H1 (cell line): ENCODE data around the gene PPP2R5B. TPM values are rescaled to one million over a fixed set of nuclear protein-coding genes. Genes with fewer than 3 reads are reported as not detected.

Experiments
- CTCF ChIA-PET: fragments of 300-600 bp; sonication (Branson Sonifier 250); formaldehyde crosslinking; loops from one replicate; lab custom pipeline; 2021; ENCODE audit not compliant: partially characterized antibody; lab: Charles Lee
- POLR2A ChIA-PET: fragments of 300-600 bp; sonication (Branson Sonifier 250); formaldehyde crosslinking; loops from one replicate; lab custom pipeline; 2021; ENCODE audit warnings: inconsistent platforms; ENCODE audit not compliant: partially characterized antibody; lab: Charles Lee
- DNase-seq, 2 experiments: peaks; one replicate each; pipeline versions ENCODE4 v3.0.0 to v3.0.0-alpha.2; 2010 to 2022; ENCODE audit warnings: low spot score in 2 of 2, low read depth in 1 of 2, mixed read lengths in 1 of 2
- FAIRE-seq: peaks from 2 replicates; lab custom pipeline; 2011; peaks lifted over from hg19 to GRCh38; lab: Jason Lieb, UNC
- H2AFZ ChIP-seq: 2 replicates; pipeline ENCODE4 v1.8.1; 2012; ENCODE audit warnings: low read length, inconsistent platforms
- H2AK5ac ChIP-seq: 2 replicates; pipeline ENCODE4 v1.6.1; 2013; ENCODE audit warnings: low read depth, low read length
- H2BK120ac ChIP-seq: replicated peaks from 2 replicates; pipeline ENCODE3; 2013; ENCODE audit warnings: low read depth, low read length, inconsistent platforms
- H2BK12ac ChIP-seq: 2 replicates; pipeline ENCODE4 v1.6.1; 2013; ENCODE audit warnings: low read depth, low read length
- H2BK15ac ChIP-seq: 2 replicates; pipeline ENCODE4 v1.6.1; 2013; ENCODE audit warnings: low read length
- H2BK20ac ChIP-seq: 2 replicates; pipeline ENCODE4 v1.6.1; 2013; ENCODE audit warnings: low read length
- H2BK5ac ChIP-seq: 2 replicates; pipeline ENCODE4 v1.6.1; 2013; ENCODE audit warnings: low read depth, low read length
- H3K14ac ChIP-seq: 2 replicates; pipeline ENCODE4 v1.6.1; 2013; ENCODE audit warnings: inconsistent platforms; ENCODE audit not compliant: insufficient read length
- H3K18ac ChIP-seq: 2 replicates; pipeline ENCODE4 v1.6.1; 2013; ENCODE audit warnings: low read length; ENCODE audit errors: extremely low read depth
- H3K23ac ChIP-seq: 2 replicates; pipeline ENCODE4 v1.6.1; 2013; ENCODE audit warnings: inconsistent platforms; ENCODE audit not compliant: insufficient read length
- H3K23me2 ChIP-seq: 2 replicates; pipeline ENCODE4 v1.6.1; 2013; ENCODE audit warnings: low read depth, low read length
- H3K27ac ChIP-seq: 2 replicates; pipeline ENCODE4 v1.6.1; 2011; ENCODE audit warnings: low read depth, low read length, inconsistent platforms
- H3K27me3 ChIP-seq, 4 experiments: replicated peaks in 1 of 4; 1 replicate in 1 of 4; 2 replicates in 3 of 4; pipeline versions ENCODE4 v1.6.1 to v1.8.1; 2011 to 2013; ENCODE audit warnings: low read length in 3 of 4, mild to moderate bottlenecking in 3 of 4, inconsistent platforms in 2 of 4, mixed read lengths in 2 of 4, moderate library complexity in 1 of 4; ENCODE audit not compliant: control insufficient read depth in 3 of 4, insufficient read depth in 3 of 4; ENCODE audit errors: extremely low read depth in 1 of 4
- H3K36me3 ChIP-seq, 4 experiments: 2 replicates each; pipeline versions ENCODE4 v1.6.1 to v1.8.1; 2011 to 2013; ENCODE audit warnings: mild to moderate bottlenecking in 4 of 4, low read length in 3 of 4, moderate library complexity in 2 of 4, control low read depth in 1 of 4, inconsistent platforms in 1 of 4; ENCODE audit not compliant: insufficient read depth in 4 of 4, control insufficient read depth in 2 of 4
- H3K4ac ChIP-seq: replicated peaks from 2 replicates; pipeline ENCODE3; 2013; ENCODE audit warnings: low read length, low read depth, mixed read lengths, inconsistent platforms; ENCODE audit not compliant: insufficient read length
- H3K4me1 ChIP-seq, 4 experiments: replicated peaks in 1 of 4; 1 replicate in 1 of 4; 2 replicates in 3 of 4; pipeline versions ENCODE4 v1.6.1 to v1.8.1; 2011 to 2013; ENCODE audit warnings: low read length in 3 of 4, inconsistent platforms in 2 of 4, mixed read lengths in 1 of 4; ENCODE audit not compliant: insufficient read depth in 4 of 4, control insufficient read depth in 3 of 4
- H3K4me2 ChIP-seq, 2 experiments: 2 replicates each; pipeline versions ENCODE4 v1.6.1 to v1.8.1; 2011 to 2013; ENCODE audit warnings: low read depth in 2 of 2, low read length in 2 of 2, control low read depth in 1 of 2, inconsistent platforms in 1 of 2, mild to moderate bottlenecking in 1 of 2; ENCODE audit not compliant: insufficient read depth in 1 of 2
- H3K4me3 ChIP-seq, 4 experiments: fragments of 200-600, 300-600 bp in 1 of 4; sonication (generic), shearing (Covaris generic), sonication (Bioruptor Twin) in 1 of 4; 2 replicates each; pipeline versions ENCODE4 v1.5.1 to v1.8.1; 2011 to 2016; ENCODE audit warnings: low read length in 4 of 4, low read depth in 3 of 4, control low read depth in 2 of 4, inconsistent platforms in 2 of 4, mild to moderate bottlenecking in 2 of 4, mixed read lengths in 1 of 4, moderate library complexity in 1 of 4; ENCODE audit not compliant: insufficient read depth in 2 of 4; ENCODE audit errors: extremely low read depth in 1 of 4
- H3K56ac ChIP-seq: replicated peaks from 2 replicates; pipeline ENCODE3; 2013; ENCODE audit warnings: low read depth, mild to moderate bottlenecking, mixed read lengths, low read length, inconsistent platforms; ENCODE audit not compliant: insufficient read length
- H3K79me1 ChIP-seq: 2 replicates; pipeline ENCODE4 v1.6.1; 2013; ENCODE audit warnings: low read depth, low read length, control low read depth
- H3K79me2 ChIP-seq, 2 experiments: 2 replicates each; pipeline versions ENCODE4 v1.6.1 to v1.8.1; 2012 to 2013; ENCODE audit warnings: low read length in 2 of 2, mild to moderate bottlenecking in 2 of 2, inconsistent platforms in 1 of 2; ENCODE audit not compliant: insufficient read depth in 2 of 2, control insufficient read depth in 1 of 2
- H3K9ac ChIP-seq, 4 experiments: replicated peaks in 1 of 4; 1 replicate in 1 of 4; 2 replicates in 3 of 4; pipeline versions ENCODE4 v1.6.1 to v1.8.1; 2011 to 2013; ENCODE audit warnings: low read depth in 3 of 4, low read length in 3 of 4, control low read depth in 2 of 4, mild to moderate bottlenecking in 2 of 4, moderate library complexity in 2 of 4, inconsistent platforms in 1 of 4; ENCODE audit errors: extremely low read depth in 1 of 4
- H3K9me3 ChIP-seq, 2 experiments: 2 replicates each; pipeline versions ENCODE4 v1.6.1 to v1.8.1; 2012 to 2013; ENCODE audit warnings: mild to moderate bottlenecking in 2 of 2, moderate library complexity in 2 of 2, control low read depth in 1 of 2, inconsistent platforms in 1 of 2, low read depth in 1 of 2, low read length in 1 of 2, mixed read lengths in 1 of 2; ENCODE audit not compliant: insufficient read depth in 2 of 2
- H4K20me1 ChIP-seq, 2 experiments: replicated peaks in 1 of 2; 2 replicates each; pipeline versions ENCODE3 to v1.8.1; 2011 to 2013; ENCODE audit warnings: inconsistent platforms in 2 of 2, low read length in 2 of 2, mild to moderate bottlenecking in 1 of 2; ENCODE audit not compliant: insufficient read depth in 2 of 2, control insufficient read depth in 1 of 2
- H4K5ac ChIP-seq: 2 replicates; pipeline ENCODE4 v1.6.1; 2013; ENCODE audit warnings: low read length, low read depth, mixed read lengths, inconsistent platforms; ENCODE audit not compliant: insufficient read length
- H4K8ac ChIP-seq: 2 replicates; pipeline ENCODE4 v1.8.0; 2013; ENCODE audit warnings: mild to moderate bottlenecking, moderate library complexity, low read length, inconsistent platforms; ENCODE audit not compliant: insufficient read depth; ENCODE audit errors: extremely low read depth
- H4K91ac ChIP-seq: replicated peaks from 2 replicates; pipeline ENCODE3; 2013; ENCODE audit warnings: low read length, mixed read lengths, inconsistent platforms; ENCODE audit not compliant: insufficient read length
- CREB1 ChIP-seq: IDR thresholded peaks from 2 replicates; pipeline ENCODE4 v1.6.1; 2012; ENCODE audit warnings: inconsistent platforms
- KDM1A ChIP-seq: fragments of 200-600, 300-600 bp; sonication (generic); IDR thresholded peaks from 2 replicates; pipeline ENCODE4 v1.7.1; 2016; ENCODE audit warnings: mild to moderate bottlenecking, low read length, borderline replicate concordance
- TAF1 ChIP-seq: IDR thresholded peaks from 2 replicates; pipeline ENCODE4 v1.6.1; 2011; ENCODE audit warnings: mild to moderate bottlenecking, low read depth, low read length
- TBP ChIP-seq: IDR thresholded peaks from 2 replicates; pipeline ENCODE4 v1.6.1; 2011; ENCODE audit warnings: low read depth, low read length, improper control_type of control experiment
- WGBS, 2 experiments: shearing (Covaris generic) in 1 of 2; methylation state at CpG; one replicate each; pipeline versions ENCODE4 v1.1.6 to v1.1.7; 2013 to 2015; ENCODE audit warnings: low lambda C conversion rate in 2 of 2, mixed read lengths in 2 of 2, inconsistent platforms in 1 of 2, low coverage in 1 of 2, missing lambda C conversion rate in 1 of 2; ENCODE audit not compliant: insufficient replicate concordance in 2 of 2, insufficient coverage in 1 of 2, insufficient read length in 1 of 2; ENCODE audit errors: extremely low coverage in 1 of 2, missing lambda C conversion rate in 1 of 2; 5-methylcytosine and 5-hydroxymethylcytosine counted together
- polyA plus RNA-seq, 7 experiments: library from polyadenylated mRNA; depleted of rRNA in 3 of 7; stranded (reverse) in 5 of 7; unstranded in 2 of 7; fragments of >200 nt in 5 of 7; fragments of 200-250 nt in 2 of 7; gene quantifications; 1 replicate in 5 of 7; 2 replicates in 1 of 7; 4 replicates in 1 of 7; pipeline versions ENCODE4 v1.2.1 to v1.2.3, GENCODE V29; 2011 to 2013; ENCODE audit warnings: missing spikeins in 2 of 7, mixed read lengths in 2 of 7
- total RNA-seq: library from RNA; stranded (reverse); fragmentation: NEBNext Ultra II Directional; extraction: Animal tissue kit (Norgen Biotek cat#: 25700); gene quantifications from 2 replicates; pipeline ENCODE4 v1.2.1, GENCODE V29; 2021
- TF ChIP-seq, protein P1 (sequence below), 3 experiments: IDR thresholded peaks; 1 replicate in 2 of 3; 2 replicates in 1 of 3; pipeline versions ENCODE4 v1.5.1 to v1.6.1; 2011; ENCODE audit warnings: low read length in 3 of 3, mild to moderate bottlenecking in 3 of 3, inconsistent platforms in 2 of 3, low read depth in 1 of 3, moderate library complexity in 1 of 3; ENCODE audit not compliant: insufficient read depth in 1 of 3; ENCODE audit errors: control extremely low read depth in 1 of 3

Gene PPP2R5B
- total and polyA plus RNA-seq, 2 of the 8 experiments (the other 6 are each of a cell fraction or from before 2014, with no cell fraction given): 4.9 to 5.1 TPM

DNA sequence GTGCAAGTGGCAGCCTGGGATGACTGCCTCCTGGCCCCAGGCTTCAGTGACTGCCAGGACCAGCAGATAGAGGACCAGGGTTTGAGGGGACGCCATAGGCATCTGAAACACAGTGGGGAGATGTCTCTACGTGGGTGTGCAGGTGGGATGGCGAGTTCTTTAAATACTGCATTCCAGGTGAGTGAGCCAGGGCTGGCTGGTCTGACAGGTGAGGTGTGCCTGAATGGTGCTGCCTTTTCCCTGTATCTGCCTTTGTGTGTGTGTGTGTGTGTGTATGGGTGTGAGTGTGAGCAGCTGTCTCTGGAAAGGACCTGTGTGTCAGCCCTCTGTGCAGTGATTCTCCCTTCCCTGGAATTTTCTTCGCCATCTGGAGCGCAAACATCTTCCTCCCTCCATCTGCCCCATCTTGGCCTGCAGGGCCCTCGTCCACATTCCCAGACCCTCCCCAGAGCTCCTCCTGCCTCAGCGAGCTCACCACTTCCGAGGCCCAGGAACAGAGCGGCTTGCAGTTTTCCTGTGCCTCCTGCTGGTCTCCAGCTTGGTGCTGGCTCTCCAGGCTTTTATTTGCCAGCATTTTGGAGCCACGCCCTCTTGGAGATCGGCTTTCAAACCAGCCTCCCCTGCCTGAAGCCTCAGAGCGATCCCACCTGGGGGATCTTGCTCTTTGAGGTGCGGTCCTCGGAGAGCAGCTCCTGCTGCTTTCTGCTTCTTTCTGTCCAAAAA is 11.0 kb downstream of the PPP2R5B start, which contains the start of gene GPHA2:
Gene GPHA2 (minus strand): TSS at position 535 of the 723 bp plus-strand sequence. CDS start 433 bp downstream, at position 102.
- H2BK12ac ChIP-seq: peak within 1 kb of the TSS; percentile 90; the same call in 1 of the 2 replicates
- no peak within 1 kb of the TSS for H3K14ac ChIP-seq
- H3K27ac ChIP-seq: no peak within 1 kb of the TSS
- peak within 1 kb of the TSS; percentile 65 for H2BK120ac ChIP-seq
- H3K36me3 ChIP-seq: no peaks in the 10 kb centered on the region
- FAIRE-seq (no peak), DNase-seq (peak; percentile 53 to 61)
- H4K91ac ChIP-seq: peak within 1 kb of the TSS; percentile 89
- H3K9me3 ChIP-seq: no peaks in the 10 kb centered on the region
- CTCF ChIA-PET: interaction anchor here (0.7 to 4.6 kb wide), 15 partner anchors 9 to 1486 kb away, joined by 3 to 20 read pairs (median 4); partner anchors contain the start of genes ARL2, BATF2 and TM7SF2
- peak within 1 kb of the TSS in 2 of 4 experiments; percentile 19 to 38; a peak in 2 of 8 replicates for H3K4me3 ChIP-seq
- peak within 1 kb of the TSS; percentile 40 to 65 for H3K4me2 ChIP-seq
- no peaks in the 10 kb centered on the region; a peak in 1 of 7 replicates for H3K27me3 ChIP-seq
- no peak within 1 kb of the TSS for H3K56ac ChIP-seq
- H2BK15ac ChIP-seq: peak within 1 kb of the TSS; percentile 84
- peak within 1 kb of the TSS; percentile 63; the same call in 1 of the 2 replicates for H3K18ac ChIP-seq
- H4K8ac ChIP-seq: peak within 1 kb of the TSS; percentile 7; the same call in 1 of the 2 replicates
- H4K5ac ChIP-seq: no peak within 1 kb of the TSS
- peak within 1 kb of the TSS; percentile 48 for H3K4ac ChIP-seq
- no peak within 1 kb of the TSS for H2AK5ac ChIP-seq
- peak within 1 kb of the TSS in 1 of 4 experiments; percentile 19; a peak in 1 of 7 replicates for H3K9ac ChIP-seq
- POLR2A ChIA-PET: interaction anchor here (0.7 to 1.4 kb wide), 9 partner anchors 9 to 198 kb away, joined by 3 to 5 read pairs (median 3); partner anchors contain the start of genes ARL2, BATF2, FAU and MAJIN
- no peaks in the 10 kb centered on the region for H3K79me2 ChIP-seq
- 36% methylated on average over 14 of the region's 14 CpGs; no CpG with 5 or more reads in 1 of the 2 experiments for WGBS, 2 experiments
- peak within 1 kb of the TSS; percentile 59; the same call in 1 of the 2 replicates for H2AFZ ChIP-seq
- no peaks in the 10 kb centered on the region for H3K79me1 ChIP-seq
- peaks cover 1 to 14% (median 7%) of the 10 kb centered on the region in 4 experiments for H3K4me1 ChIP-seq
- peaks cover 0 to 4% of the 10 kb centered on the region in 2 experiments for H4K20me1 ChIP-seq
- peaks cover 2% of the 10 kb centered on the region; the same call in 1 of the 2 replicates for H3K23me2 ChIP-seq
- no peak within 1 kb of the TSS for H3K23ac ChIP-seq
- H2BK5ac ChIP-seq: peak within 1 kb of the TSS; percentile 81; the same call in 1 of the 2 replicates
- peak within 1 kb of the TSS; percentile 89 for H2BK20ac ChIP-seq
- TF ChIP-seq KDM1A: no peak
- TF ChIP-seq TBP: peak; percentile 69; the same call in 1 of the 2 replicates
- TF ChIP-seq TAF1: peak; percentile 50; the same call in 1 of the 2 replicates
- TF ChIP-seq, protein P1, sequence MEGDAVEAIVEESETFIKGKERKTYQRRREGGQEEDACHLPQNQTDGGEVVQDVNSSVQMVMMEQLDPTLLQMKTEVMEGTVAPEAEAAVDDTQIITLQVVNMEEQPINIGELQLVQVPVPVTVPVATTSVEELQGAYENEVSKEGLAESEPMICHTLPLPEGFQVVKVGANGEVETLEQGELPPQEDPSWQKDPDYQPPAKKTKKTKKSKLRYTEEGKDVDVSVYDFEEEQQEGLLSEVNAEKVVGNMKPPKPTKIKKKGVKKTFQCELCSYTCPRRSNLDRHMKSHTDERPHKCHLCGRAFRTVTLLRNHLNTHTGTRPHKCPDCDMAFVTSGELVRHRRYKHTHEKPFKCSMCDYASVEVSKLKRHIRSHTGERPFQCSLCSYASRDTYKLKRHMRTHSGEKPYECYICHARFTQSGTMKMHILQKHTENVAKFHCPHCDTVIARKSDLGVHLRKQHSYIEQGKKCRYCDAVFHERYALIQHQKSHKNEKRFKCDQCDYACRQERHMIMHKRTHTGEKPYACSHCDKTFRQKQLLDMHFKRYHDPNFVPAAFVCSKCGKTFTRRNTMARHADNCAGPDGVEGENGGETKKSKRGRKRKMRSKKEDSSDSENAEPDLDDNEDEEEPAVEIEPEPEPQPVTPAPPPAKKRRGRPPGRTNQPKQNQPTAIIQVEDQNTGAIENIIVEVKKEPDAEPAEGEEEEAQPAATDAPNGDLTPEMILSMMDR (IDR thresholded peaks at IDR 0.05; ENCODE audit: control extremely low read depth in 1 of 3, insufficient read depth in 1 of 3, low read depth in 1 of 3, low read length in 3 of 3): peak in 2 of 3 experiments; percentile 1 to 10; a peak in 1 of 4 replicates
- no peak for TF ChIP-seq CREB1
